ENCODE data around the gene SANBR.

The SANBR gene

DNA sequence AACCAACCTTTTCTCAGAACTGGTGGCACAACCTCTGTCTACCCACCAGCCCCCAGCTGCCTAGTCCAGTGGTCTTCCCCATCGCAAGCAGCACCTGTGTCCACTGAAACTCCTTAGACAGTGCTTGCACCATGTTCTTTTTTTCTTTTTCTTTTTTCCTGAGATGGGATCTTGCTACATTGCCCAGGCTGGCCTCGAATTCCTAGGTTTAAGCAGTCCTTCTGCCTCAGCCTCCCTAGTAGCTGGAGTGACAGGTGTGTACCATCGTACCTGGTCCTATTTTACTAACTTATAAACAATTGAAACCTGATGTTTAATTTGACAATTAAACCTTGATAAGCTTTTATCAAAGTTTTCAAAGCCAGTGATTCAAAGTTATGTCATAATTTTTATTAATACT is 30.8 kb downstream of the SANBR start:
- H3K4me1 Mint-ChIP-seq = no peaks in the 10 kb centered on the region
- H3K4me3 Mint-ChIP-seq = no peak overlapping the region
- H3K27me3 Mint-ChIP-seq (ENCODE audit: low read depth) = no peaks in the 10 kb centered on the region
- no peaks in the 10 kb centered on the region for H3K9me3 Mint-ChIP-seq
- peaks cover 23% of the 10 kb centered on the region for H3K36me3 Mint-ChIP-seq (ENCODE audit: low read depth)
- H3K27ac Mint-ChIP-seq = no peak overlapping the region
- TF ChIP-seq CTCF (IDR thresholded peaks at IDR 0.05; ENCODE audit: unreplicated experiment in 3 of 3) = no peak

- Mint-ChIP-seq H3K4me1 (no peaks in the 10 kb centered on the region), H3K36me3 (ENCODE audit: low read depth) (peaks cover 32% of the 10 kb centered on the region), H3K27me3 (ENCODE audit: low read depth) (no peaks in the 10 kb centered on the region), H3K4me3 (no peak overlapping the region), H3K27ac (no peak overlapping the region), H3K9me3 (no peaks in the 10 kb centered on the region)
- no peak for TF ChIP-seq CTCF (IDR thresholded peaks at IDR 0.05; ENCODE audit: unreplicated experiment in 3 of 3)
These were observed 35.1 kb downstream of the SANBR start for GRCh38 chr2:61100801-61101200.

- no peak for TF ChIP-seq CTCF (IDR thresholded peaks at IDR 0.05; ENCODE audit: unreplicated experiment in 3 of 3)
- Mint-ChIP-seq H3K4me3 (no peak overlapping the region), H3K36me3 (ENCODE audit: low read depth) (peaks cover 58% of the 10 kb centered on the region), H3K27me3 (ENCODE audit: low read depth) (no peaks in the 10 kb centered on the region), H3K27ac (no peak overlapping the region), H3K9me3 (peaks cover 8% of the 10 kb centered on the region), H3K4me1 (no peaks in the 10 kb centered on the region)
These were observed 43.6 kb downstream of the SANBR start for GRCh38 chr2:61109291-61109690.

GRCh38 chr2:61111708-61112107 is 46.0 kb downstream of the SANBR start:
- no peak for TF ChIP-seq CTCF (IDR thresholded peaks at IDR 0.05; ENCODE audit: unreplicated experiment in 3 of 3)
- Mint-ChIP-seq H3K4me3 (no peak overlapping the region), H3K36me3 (ENCODE audit: low read depth) (peaks cover 64% of the 10 kb centered on the region), H3K27me3 (ENCODE audit: low read depth) (no peaks in the 10 kb centered on the region), H3K27ac (no peak overlapping the region), H3K4me1 (no peaks in the 10 kb centered on the region), H3K9me3 (peaks cover 11% of the 10 kb centered on the region)

GRCh38 chr2:61114147-61114546 is 48.5 kb downstream of the SANBR start:
- Mint-ChIP-seq H3K4me3 (no peak overlapping the region), H3K4me1 (no peaks in the 10 kb centered on the region), H3K27me3 (ENCODE audit: low read depth) (no peaks in the 10 kb centered on the region), H3K36me3 (ENCODE audit: low read depth) (peaks cover 78% of the 10 kb centered on the region), H3K9me3 (peaks cover 11% of the 10 kb centered on the region), H3K27ac (no peak overlapping the region)
- TF ChIP-seq CTCF (IDR thresholded peaks at IDR 0.05; ENCODE audit: unreplicated experiment in 3 of 3) = no peak
